GM12892 (cell line): Measurements from ENCODE around the gene ENTPD7.
A peak's percentile ranks its signal among the peaks of the same experiment; 100 is the strongest.
"Not testable (repeated sequence)": the region's sequence is repeated elsewhere in the genome, so short reads cannot be mapped to it uniquely, and the experiment has no call there.

ENCODE experiments used
- DNase-seq: peaks from one replicate; pipeline ENCODE4 v3.0.0; 2011; ENCODE audit not compliant: insufficient read length
- FAIRE-seq: peaks from 2 replicates; lab custom pipeline; 2011; peaks lifted over from hg19 to GRCh38; lab: Jason Lieb, UNC
- POLR2A ChIP-seq: IDR thresholded peaks from 2 replicates; pipeline ENCODE4 v1.6.1; 2011; ENCODE audit warnings: low read depth, low read length, control low read depth
- POLR2AphosphoS5 ChIP-seq: IDR thresholded peaks from 2 replicates; pipeline ENCODE4 v1.6.1; 2011; ENCODE audit warnings: low read depth, low read length, control low read depth
- TAF1 ChIP-seq: IDR thresholded peaks from 2 replicates; pipeline ENCODE4 v1.6.1; 2011; ENCODE audit warnings: low read depth, mild to moderate bottlenecking, control low read depth, low read length, borderline replicate concordance

Gene ENTPD7

GRCh38 chr10:99740260-99740659, 81.0 kb downstream of the ENTPD7 start:
- DNase-seq (no peak), FAIRE-seq (no peak)
- TF ChIP-seq POLR2A (no peak), TAF1 (no peak), POLR2AphosphoS5 (no peak)

DNA sequence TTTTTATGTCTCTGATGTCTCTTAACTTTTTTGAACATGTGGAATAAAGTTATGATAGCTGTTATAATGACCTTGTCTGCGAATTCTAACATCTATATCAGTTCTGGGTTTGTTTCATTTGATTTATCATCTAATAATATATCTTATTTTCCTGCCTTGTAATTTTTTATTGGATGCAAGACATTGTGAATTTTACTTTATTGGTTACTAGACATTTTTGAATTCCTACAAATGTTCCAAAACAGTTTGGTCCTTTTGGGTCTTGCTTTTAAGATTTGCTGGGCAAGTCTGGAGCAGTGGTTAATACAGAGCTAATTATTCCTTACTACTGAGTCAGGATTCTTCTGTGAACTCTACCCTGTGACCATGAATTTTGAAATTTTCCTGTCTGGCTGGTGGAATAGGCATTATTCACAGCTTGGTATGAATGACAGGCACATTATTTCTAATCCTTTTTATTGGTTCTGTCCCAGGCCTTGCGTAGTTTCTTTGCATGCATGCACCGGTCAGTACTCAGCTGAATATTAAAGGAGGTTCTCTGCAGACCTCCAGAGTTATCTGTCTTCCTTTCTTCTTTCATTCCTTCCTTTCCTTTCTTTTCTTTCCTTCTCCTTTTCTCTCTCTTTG, 81.7 kb downstream of the ENTPD7 start:
- DNase-seq = no peak
- no peak for TF ChIP-seq TAF1
- no peak for TF ChIP-seq POLR2AphosphoS5
- no peak for TF ChIP-seq POLR2A
- FAIRE-seq = no peak

DNA sequence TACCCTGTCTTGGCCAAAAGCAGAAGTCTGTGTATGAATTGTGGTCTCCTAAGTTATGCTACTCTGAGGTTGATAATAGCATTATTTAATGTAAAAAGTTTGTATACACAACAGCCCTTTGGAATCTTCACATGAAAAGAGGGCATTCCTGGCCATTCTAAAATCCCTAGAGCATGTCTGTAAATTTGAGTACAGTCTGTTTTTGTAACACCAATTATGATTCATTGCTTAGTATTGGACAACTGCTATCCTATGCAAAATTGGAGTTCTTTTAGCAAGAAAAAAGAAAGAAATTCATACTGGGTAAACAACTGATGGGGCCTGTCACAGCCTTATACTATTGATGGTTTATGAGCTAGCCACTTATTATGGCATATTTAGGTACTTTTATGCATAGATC, 82.9 kb downstream of the ENTPD7 start:
- DNase-seq = no peak
- no peak for FAIRE-seq
- no peak for TF ChIP-seq TAF1
- no peak for TF ChIP-seq POLR2AphosphoS5
- no peak for TF ChIP-seq POLR2A

DNA sequence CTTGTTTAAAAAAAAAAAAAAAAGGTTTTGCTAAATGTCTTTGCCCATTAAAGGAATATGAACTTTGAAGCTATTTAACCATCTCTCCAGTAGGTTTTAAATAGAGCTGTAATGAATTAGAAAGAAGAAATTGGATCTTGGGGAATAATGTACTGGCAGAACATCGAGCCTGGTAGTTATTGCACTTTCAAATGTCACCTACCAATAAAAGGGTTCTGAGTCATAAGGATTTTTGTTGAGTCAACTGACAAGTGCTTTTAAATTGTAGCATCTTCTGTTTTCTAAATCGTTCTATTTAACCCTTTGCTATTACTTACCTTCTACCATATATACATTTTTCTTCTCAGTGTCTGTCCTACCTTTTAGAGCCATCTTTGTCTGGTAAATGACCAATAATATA, 83.4 kb downstream of the ENTPD7 start:
- no peak for TF ChIP-seq POLR2A

DNA sequence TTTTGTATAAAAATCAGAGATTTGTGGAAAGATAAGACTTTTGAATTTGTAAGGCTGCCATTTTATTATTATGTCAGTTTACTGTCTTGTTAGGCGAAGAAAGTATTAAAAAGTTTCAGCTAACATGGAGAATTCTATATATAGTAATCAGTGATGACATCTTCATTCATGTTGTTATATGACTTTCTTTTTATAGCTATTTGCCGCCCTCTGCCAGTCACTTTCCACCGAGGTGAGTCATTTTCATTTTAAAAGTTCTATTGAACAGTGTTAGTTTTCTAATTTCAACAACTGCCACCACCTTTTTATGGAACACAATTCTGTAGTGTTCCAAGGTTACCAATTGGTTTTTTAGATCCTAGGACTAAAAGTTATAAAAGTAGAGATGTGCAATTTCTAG, 84.5 kb downstream of the ENTPD7 start:
- no peak for FAIRE-seq
- no peak for DNase-seq

More for the DNA sequence above, 83.4 kb downstream of the ENTPD7 start:
- FAIRE-seq (no peak), DNase-seq (no peak)

DNA sequence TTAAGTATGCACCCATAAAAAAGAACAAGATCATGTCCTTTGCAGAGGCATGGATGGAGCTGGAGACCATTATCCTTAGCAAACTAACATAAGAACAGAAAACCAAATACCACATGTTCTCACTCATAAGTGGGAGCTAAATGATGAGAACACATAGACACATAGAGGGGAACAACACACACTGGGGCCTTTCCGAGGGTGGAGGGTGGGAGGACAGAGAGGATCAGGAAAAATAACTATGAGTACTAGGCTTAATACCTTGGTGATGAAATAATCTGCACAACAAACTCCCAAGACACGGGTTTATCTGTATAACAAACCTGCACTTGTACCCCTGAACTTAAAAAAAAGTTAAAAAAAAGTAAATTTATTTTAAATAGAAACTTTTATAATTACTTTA, 86.9 kb downstream of the ENTPD7 start:
- not testable (repeated sequence) for DNase-seq, FAIRE-seq

More for the DNA sequence above, 84.5 kb downstream of the ENTPD7 start:
- TF ChIP-seq POLR2A = no peak
- no peak for TF ChIP-seq POLR2AphosphoS5
- TF ChIP-seq TAF1 = no peak

DNA sequence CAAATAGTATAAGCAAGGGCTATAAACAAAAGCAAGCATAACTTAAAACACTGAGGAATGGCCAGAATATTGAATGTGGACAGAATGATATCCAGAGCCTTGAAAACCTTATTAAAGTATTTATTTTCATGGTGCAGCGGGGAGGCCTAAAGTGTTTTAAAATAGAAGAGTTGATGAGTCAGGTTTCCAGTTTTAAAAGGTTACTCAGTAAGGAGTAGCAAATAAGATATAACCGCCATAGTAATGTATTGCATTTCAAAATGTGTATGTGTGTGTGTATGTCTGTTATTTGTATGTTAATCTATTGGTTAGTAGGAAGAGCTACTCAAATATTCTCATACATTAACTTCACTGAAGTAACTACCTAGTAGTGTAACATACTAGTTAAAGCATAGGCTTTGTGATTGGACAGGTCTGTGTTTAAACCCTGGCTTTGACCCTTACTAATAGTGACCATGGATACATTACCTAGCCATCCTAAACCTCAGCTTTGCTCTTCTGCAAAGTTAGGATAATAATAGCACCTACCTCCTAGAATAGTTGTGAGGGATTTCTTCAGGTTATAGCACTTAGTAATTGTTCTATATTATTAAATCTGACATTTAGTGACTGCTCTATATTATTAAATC, 89.6 kb downstream of the ENTPD7 start:
- TF ChIP-seq TAF1 (no peak), POLR2A (no peak), POLR2AphosphoS5 (no peak)
- peak; percentile 36 for FAIRE-seq

DNA sequence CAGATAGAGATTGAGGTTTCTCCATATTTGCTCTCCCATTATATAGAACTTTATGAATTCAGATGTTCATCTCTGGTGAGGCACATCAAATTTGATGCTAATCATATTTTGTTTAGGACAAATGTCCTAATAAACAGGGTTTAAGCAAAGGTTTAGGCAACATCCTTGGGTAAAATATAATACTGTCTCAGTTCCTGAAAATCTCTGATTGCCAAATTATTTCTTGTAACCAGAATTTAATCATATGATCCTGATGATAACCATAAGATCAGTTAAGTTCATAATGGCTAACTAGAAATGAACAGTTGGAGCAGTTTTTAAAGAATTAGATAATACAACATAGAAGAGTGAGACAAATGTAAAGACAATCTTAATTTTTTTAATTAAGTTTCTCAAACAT, 91.3 kb downstream of the ENTPD7 start:
- no peak for TF ChIP-seq POLR2A
- TF ChIP-seq POLR2AphosphoS5 = no peak
- no peak for TF ChIP-seq TAF1
- no peak for FAIRE-seq

More for the DNA sequence above, 89.6 kb downstream of the ENTPD7 start:
- DNase-seq = no peak

GRCh38 chr10:99754670-99755069, 95.4 kb downstream of the ENTPD7 start:
- FAIRE-seq = no peak
- TF ChIP-seq POLR2A (no peak), TAF1 (no peak), POLR2AphosphoS5 (no peak)

More for the DNA sequence above, 91.3 kb downstream of the ENTPD7 start:
- DNase-seq = no peak

More at GRCh38 chr10:99754670-99755069, 95.4 kb downstream of the ENTPD7 start:
- no peak for DNase-seq
